ENCODE measurements around the gene MUSK.
"Not testable (repeated sequence)": the region's sequence is repeated elsewhere in the genome, so short reads cannot be mapped to it uniquely, and the experiment has no call there.

MUSK gene

GRCh38 chr9:110755179-110755578, 86.6 kb downstream of the MUSK start:
- in situ Hi-C loops (cut with MboI; ENCODE audit: low sequenced_read_pairs) = no loop called here

GRCh38 chr9:110758201-110758600, 89.6 kb downstream of the MUSK start:
- in situ Hi-C loops (cut with MboI; ENCODE audit: low sequenced_read_pairs) = no loop called here

GRCh38 chr9:110762783-110763182, 94.2 kb downstream of the MUSK start:
- in situ Hi-C loops (cut with MboI; ENCODE audit: low sequenced_read_pairs) = no loop called here

GRCh38 chr9:110763568-110763967, 95.0 kb downstream of the MUSK start:
- in situ Hi-C loops (cut with MboI; ENCODE audit: low sequenced_read_pairs) = no loop called here

GRCh38 chr9:110764006-110764405, 95.4 kb downstream of the MUSK start:
- in situ Hi-C loops (cut with MboI; ENCODE audit: low sequenced_read_pairs) = no loop called here

GRCh38 chr9:110765926-110766325, 97.3 kb downstream of the MUSK start:
- in situ Hi-C loops (cut with MboI; ENCODE audit: low sequenced_read_pairs) = no loop called here

GRCh38 chr9:110767559-110768063, 99.0 kb downstream of the MUSK start:
- in situ Hi-C loops (cut with MboI; ENCODE audit: low sequenced_read_pairs) = no loop called here

GRCh38 chr9:110768886-110769285, 100.3 kb downstream of the MUSK start:
- in situ Hi-C loops (cut with MboI; ENCODE audit: low sequenced_read_pairs) = no loop called here

GRCh38 chr9:110769667-110770066, 101.1 kb downstream of the MUSK start:
- in situ Hi-C loops (cut with MboI; ENCODE audit: low sequenced_read_pairs) = no loop called here

GRCh38 chr9:110775724-110776123, 107.1 kb downstream of the MUSK start:
- in situ Hi-C loops (cut with MboI; ENCODE audit: low sequenced_read_pairs) = no loop called here

GRCh38 chr9:110776221-110776620, 107.6 kb downstream of the MUSK start:
- in situ Hi-C loops (cut with MboI; ENCODE audit: low sequenced_read_pairs) = no loop called here

- in situ Hi-C loops (cut with MboI; ENCODE audit: low sequenced_read_pairs) = no loop called here
Measured at GRCh38 chr9:110777196-110777875, 108.7 kb downstream of the MUSK start.

- in situ Hi-C loops (cut with MboI; ENCODE audit: low sequenced_read_pairs) = no loop called here
Measured at GRCh38 chr9:110777876-110778215, 109.3 kb downstream of the MUSK start.

GRCh38 chr9:110782701-110783100, 114.1 kb downstream of the MUSK start:
- in situ Hi-C loops (cut with MboI; ENCODE audit: low sequenced_read_pairs) = no loop called here

- in situ Hi-C loops (cut with MboI; ENCODE audit: low sequenced_read_pairs) = no loop called here
Measured at GRCh38 chr9:110784309-110784708, 115.7 kb downstream of the MUSK start.

GRCh38 chr9:110785166-110785565, 116.6 kb downstream of the MUSK start:
- in situ Hi-C loops (cut with MboI; ENCODE audit: low sequenced_read_pairs) = no loop called here

GRCh38 chr9:110788396-110788795, 119.8 kb downstream of the MUSK start:
- in situ Hi-C loops (cut with MboI; ENCODE audit: low sequenced_read_pairs) = not testable (repeated sequence)

GRCh38 chr9:110788871-110789270, 120.3 kb downstream of the MUSK start:
- in situ Hi-C loops (cut with MboI; ENCODE audit: low sequenced_read_pairs) = no loop called here

GRCh38 chr9:110797611-110798010, 129.0 kb downstream of the MUSK start:
- in situ Hi-C loops (cut with MboI; ENCODE audit: low sequenced_read_pairs) = no loop called here

- in situ Hi-C loops (cut with MboI; ENCODE audit: low sequenced_read_pairs) = no loop called here
Measured at GRCh38 chr9:110799396-110799795, 130.8 kb downstream of the MUSK start.

GRCh38 chr9:110801426-110801825, 132.8 kb downstream of the MUSK start:
- in situ Hi-C loops (cut with MboI; ENCODE audit: low sequenced_read_pairs) = no loop called here

- in situ Hi-C loops (cut with MboI; ENCODE audit: low sequenced_read_pairs) = no loop called here
Measured at GRCh38 chr9:110802416-110803035, 133.9 kb downstream of the MUSK start.
